Measurements from ENCODE around the gene TNFRSF1B.
"Not testable (repeated sequence)": the region's sequence is repeated elsewhere in the genome, so short reads cannot be mapped to it uniquely, and the experiment has no call there.

TNFRSF1B gene

DNA sequence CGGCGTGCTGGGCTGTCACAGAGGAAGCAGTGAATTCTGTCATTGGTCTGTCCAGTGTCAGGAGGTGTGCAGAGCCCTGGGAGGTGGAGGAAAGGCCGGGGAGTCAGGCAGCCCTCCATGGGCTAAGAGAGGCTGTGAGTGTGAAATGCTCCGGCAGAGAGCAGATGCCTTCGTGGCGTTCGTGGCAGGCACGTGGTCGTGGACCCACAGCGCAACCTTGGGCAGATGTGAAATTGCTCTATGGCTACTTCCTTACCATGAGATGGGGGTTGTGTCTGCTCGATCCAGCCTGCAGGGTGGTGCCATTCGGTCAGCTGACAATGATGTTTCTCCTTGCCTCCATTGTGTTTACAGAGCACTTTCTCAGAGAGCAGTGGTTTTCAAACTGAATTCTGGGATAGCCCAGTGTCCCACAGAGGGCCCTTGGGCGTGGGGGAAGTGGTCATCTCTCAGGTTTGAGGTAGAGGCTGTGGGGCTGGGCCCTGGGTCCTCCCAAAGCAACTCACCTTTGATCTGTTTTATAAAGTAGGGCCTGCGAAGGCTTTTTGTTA is 27.9 kb downstream of the TNFRSF1B start:
- no peak for DNase-seq

- no peak for DNase-seq
Observed at GRCh38 chr1:12195416-12195815, 28.6 kb downstream of the TNFRSF1B start.

GRCh38 chr1:12196641-12197482 is 30.1 kb downstream of the TNFRSF1B start:
- DNase-seq, result no peak

DNA sequence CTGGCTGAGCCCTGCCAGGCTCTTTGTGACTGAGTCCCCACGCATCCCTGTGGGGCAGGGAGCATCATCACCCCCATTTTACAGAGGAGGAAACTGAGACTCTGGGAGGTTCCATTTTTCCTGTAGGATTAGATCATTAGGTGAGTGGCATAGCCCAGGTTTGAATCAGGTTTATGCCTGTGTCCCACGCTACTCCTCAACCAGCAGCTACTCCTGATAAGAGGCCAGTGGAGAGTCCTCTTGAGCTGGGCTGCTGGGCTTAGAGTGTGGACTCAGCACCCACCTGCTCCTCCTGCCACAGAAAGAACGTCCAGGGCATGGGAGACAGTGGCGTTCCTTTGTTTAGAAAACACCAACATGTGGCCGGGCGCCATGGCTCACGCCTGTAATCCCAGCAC is 30.7 kb downstream of the TNFRSF1B start:
- DNase-seq, result no peak

DNA sequence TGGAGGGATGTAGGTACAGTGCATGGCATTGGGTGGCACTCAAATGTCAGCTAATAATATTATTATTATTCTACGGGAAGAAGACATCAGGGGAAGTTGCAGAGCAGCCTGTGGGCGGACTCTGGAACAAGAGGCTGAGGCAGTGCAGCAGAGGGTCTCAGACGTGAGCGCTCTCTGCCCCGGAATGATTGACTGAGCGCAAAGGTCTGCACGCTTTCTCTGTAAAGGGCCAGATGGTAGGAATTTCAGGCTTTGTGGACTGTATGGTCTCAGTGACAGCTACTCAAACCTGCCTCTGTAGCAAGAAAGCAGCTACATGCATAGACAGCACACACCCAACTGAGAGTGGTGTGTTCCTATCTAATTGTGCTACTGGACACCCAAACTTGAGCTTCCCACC is 33.4 kb downstream of the TNFRSF1B start:
- no peak for DNase-seq

DNA sequence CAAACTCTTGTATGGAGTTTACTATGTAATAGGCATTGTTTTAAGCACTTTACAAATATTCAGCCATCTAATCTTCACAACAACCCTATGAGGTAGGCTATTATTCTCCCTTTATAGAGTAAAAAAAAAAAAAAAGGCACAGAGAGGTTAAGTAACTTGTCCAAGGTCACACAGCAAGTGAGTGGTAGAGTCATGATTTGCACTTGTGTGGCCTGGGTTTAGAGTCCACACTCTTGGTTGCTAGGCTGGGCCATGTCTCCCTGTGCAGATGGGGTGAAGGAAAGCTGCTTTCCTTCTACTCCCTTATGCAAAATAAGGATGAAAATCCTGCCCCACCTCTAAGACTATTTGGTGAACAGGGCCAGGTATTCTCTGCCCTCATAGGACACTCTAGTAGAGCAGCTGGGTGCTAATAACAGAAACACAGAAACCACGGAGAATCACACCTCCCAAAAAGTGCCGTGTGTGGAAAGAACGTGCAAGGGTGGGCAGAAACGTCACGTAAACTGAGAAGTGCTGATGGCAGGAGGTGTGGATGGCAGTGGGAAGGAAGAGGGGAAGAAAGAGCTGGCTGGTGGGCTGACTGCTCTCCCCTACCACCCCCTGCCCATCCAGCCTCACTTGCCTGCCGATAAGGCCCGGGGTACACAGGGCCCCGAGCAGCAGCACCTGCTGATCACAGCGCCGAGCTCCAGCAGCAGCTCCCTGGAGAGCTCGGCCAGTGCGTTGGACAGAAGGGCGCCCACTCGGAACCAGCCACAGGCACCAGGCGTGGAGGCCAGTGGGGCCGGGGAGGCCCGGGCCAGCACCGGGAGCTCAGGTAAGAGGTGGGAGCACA is 34.8 kb downstream of the TNFRSF1B start:
- no peak for DNase-seq

- DNase-seq, result no peak
Observed at GRCh38 chr1:12202190-12202497, 35.4 kb downstream of the TNFRSF1B start.

DNA sequence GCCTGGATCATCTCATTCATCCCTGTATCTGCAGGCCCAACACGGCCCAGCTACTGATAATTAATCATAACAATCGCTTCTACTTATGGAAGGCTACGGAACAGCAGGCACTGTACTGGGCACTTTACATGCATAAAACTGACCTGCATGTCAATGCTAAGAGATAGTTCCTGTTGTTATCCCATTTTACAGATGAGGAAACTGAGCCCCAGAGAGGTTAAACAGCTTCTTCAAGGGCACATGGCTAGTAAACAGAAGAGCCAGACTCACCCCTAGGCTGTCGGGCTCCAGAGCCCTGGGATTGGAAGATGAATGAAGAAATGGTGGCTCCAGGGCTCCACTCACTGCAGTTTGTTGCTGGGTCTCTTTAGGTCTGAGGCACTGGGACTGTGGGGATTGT is 35.8 kb downstream of the TNFRSF1B start:
- no peak for DNase-seq

- DNase-seq, result no peak
Observed at GRCh38 chr1:12203216-12204007, 36.6 kb downstream of the TNFRSF1B start.

DNA sequence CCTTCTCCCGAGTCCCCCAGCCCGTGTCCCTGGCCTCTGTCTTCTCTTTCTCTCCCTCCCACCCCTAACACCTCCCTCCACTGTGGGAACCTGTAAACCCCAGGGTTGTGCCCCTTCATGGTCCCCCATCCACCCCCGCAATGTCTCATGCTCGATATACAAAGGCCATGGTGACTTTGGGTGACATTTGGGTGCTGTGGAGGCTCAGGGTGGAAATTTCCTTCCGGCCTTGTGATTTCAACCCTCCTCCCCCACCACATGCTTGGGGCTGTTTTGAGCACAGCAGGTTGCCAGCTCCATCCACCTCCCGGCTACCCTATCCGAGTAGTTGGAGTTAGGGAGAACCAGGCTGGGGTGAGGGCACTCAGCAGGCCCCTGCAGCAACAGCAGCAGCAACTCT is 37.3 kb downstream of the TNFRSF1B start:
- DNase-seq, result no peak

GRCh38 chr1:12204754-12205658 is 38.2 kb downstream of the TNFRSF1B start:
- DNase-seq, result no peak

DNA sequence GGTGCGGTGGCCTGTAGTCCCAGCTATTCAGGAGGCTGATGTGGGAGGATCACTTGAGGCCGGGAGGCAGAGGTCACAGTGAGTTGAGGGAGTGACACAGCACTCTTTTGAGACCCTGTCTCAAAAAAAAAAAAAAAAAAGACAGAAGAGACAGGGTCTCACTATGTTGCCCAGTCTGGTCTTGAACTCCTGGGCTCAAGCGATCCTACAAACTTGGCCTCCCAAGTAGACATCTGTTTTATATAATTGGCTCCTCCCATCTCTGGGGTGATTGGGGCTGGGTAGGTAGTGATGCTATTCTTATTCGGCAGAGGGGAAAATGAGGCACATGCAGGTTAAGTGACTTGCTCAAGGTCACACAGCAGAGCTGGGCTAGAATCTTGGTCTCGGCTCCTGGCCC is 39.4 kb downstream of the TNFRSF1B start:
- no peak for DNase-seq

DNA sequence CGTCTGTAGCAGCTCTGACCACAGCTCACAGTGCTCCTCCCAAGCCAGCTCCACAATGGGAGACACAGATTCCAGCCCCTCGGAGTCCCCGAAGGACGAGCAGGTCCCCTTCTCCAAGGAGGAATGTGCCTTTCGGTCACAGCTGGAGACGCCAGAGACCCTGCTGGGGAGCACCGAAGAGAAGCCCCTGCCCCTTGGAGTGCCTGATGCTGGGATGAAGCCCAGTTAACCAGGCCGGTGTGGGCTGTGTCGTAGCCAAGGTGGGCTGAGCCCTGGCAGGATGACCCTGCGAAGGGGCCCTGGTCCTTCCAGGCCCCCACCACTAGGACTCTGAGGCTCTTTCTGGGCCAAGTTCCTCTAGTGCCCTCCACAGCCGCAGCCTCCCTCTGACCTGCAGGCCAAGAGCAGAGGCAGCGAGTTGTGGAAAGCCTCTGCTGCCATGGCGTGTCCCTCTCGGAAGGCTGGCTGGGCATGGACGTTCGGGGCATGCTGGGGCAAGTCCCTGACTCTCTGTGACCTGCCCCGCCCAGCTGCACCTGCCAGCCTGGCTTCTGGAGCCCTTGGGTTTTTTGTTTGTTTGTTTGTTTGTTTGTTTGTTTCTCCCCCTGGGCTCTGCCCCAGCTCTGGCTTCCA is 40.1 kb downstream of the TNFRSF1B start:
- DNase-seq, result no peak

- DNase-seq, result no peak
Observed at GRCh38 chr1:12208271-12208670, 41.5 kb downstream of the TNFRSF1B start.

DNA sequence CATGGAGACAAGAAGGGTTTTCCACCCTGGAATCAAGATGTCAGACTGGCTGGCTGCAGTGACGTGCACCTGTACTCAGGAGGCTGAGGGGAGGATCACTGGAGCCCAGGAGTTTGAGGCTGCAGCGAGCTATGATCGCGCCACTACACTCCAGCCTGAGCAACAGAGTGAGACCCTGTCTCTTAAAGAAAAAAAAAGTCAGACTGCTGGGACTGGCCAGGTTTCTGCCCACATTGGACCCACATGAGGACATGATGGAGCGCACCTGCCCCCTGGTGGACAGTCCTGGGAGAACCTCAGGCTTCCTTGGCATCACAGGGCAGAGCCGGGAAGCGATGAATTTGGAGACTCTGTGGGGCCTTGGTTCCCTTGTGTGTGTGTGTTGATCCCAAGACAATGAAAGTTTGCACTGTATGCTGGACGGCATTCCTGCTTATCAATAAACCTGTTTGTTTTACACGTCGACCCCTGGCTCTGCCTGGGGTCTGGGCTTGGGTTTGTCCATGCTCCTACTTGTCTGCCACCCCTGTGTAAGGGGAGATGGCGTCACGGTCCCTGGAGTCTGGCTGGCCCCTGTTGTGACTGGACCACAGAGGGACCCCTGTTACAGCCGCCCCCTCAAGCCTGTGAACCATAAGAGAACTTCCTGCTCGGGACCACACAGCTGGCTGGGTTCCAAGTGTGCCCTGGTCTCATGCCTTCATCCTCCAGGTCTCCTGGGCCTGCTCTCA is 42.1 kb downstream of the TNFRSF1B start:
- peak; percentile 66 for DNase-seq

GRCh38 chr1:12209495-12209832 is 42.7 kb downstream of the TNFRSF1B start:
- no peak for DNase-seq

DNA sequence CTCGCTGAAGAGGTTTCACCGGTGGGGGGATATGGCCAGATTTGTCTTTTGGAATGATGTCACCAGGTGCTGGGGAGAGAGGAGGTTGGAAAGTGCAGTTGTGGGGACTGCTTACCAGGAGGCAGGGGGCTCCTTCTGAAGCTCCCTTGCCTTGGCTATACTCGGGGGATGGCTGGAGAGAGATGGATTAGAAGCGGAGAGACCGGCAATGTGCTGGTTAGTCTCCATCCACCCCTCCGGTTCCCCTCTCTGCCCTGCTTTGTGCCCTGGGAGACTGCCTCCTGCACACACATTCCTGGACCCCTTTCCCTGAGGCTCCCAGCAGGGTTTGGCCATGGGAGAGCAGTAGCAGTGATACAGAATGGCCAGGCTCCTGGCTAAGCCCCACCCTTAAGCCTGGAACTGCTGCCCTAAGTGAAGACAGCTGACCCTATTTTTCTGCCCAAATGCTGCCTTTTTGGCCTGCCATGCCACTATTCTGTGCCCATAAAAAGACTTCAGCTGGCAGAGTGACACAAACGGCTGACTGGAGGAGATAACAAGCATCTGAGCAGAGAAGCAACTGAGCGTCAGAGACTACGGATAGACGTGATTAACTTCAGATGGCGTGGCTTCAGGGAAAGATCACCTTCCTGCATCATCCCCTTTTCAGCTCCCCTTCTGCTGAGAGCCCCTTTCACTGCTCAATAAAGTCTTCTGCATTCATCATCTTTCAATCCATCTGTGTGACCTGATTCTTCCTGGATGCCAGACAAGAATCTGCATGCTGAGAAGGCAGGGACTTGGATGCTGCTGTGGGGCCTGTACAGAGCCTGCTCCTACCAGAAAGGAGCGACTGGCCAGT is 48.5 kb downstream of the TNFRSF1B start:
- no peak for DNase-seq

DNA sequence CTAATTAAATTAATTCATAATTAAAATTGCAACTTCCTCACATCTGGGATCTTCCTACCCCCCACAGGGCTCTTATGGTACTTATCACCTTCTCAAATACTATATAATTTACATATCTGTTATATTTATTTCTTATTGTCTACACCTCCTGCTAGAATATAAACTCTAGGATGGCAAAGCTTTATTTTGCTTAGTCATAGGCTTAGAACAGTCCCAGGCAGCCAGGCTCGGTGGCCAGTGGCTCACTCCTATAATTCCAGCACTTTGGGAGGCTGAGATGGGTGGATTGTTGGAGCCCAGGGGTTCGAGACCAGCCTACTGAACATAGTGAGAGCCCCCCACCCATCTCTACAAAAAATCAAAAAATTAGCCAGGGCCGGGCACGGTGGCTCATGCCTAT is 53.0 kb downstream of the TNFRSF1B start:
- no peak for DNase-seq

DNA sequence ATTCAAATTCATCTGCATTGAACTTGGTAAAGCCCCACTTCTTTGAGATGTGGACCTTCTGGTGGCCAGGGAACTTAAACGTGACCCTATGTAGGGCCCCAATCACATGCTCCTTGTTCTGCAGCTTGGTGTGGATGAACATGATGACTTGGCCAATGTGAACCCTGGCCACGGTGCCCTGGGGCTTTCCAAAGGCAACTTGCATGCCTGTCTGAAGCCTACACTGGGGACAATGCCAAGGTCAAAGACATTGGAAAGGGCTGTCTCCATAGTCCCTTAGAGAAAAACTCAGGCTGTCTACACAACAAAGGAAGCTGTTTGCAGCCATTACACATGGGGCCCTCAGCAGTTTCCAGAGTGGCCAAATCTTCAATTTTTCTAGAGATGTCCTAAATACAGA is 54.1 kb downstream of the TNFRSF1B start:
- no peak for DNase-seq

DNA sequence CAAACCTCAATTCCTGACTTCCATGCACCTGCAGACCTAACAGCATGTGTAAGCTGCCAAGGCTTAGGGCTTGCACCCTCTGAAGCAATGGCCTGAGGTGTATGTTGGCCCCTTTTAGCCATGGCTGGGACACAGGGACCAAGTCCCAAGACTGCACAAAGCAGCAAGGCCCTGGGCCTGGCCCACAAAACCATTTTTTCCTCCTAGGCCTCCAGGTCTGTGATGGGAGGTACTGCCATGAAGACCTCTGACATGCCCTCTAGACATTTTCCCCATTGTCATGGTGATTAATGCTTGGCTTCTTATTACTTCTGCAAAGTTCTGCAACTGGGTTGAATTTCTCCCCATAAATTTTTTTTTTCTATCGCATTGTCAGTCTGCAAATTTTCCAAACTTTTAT is 55.9 kb downstream of the TNFRSF1B start:
- not testable (repeated sequence) for DNase-seq
